8988T (cell line): ENCODE data around the gene SDCBP2.
A peak's percentile ranks its signal among the peaks of the same experiment; 100 is the strongest.

ENCODE experiments used
- DNase-seq: peaks from one replicate; pipeline ENCODE4 v3.0.0; 2011

The SDCBP2 gene

GRCh38 chr20:1310071-1310470 is 18.9 kb downstream of the SDCBP2 start:
- DNase-seq: no peak

- DNase-seq: no peak
These were observed 19.5 kb downstream of the SDCBP2 start for GRCh38 chr20:1309439-1309847.

- DNase-seq: no peak
These were observed 20.2 kb downstream of the SDCBP2 start for GRCh38 chr20:1308702-1309095.

GRCh38 chr20:1308067-1308701 is 20.8 kb downstream of the SDCBP2 start:
- DNase-seq: no peak

- DNase-seq: no peak
These were observed 21.4 kb downstream of the SDCBP2 start for GRCh38 chr20:1307571-1307971.

- no peak for DNase-seq
These were observed 21.8 kb downstream of the SDCBP2 start for GRCh38 chr20:1307171-1307570.

GRCh38 chr20:1306316-1307135 is 22.4 kb downstream of the SDCBP2 start:
- no peak for DNase-seq

GRCh38 chr20:1305712-1306111 is 23.2 kb downstream of the SDCBP2 start:
- no peak for DNase-seq

GRCh38 chr20:1304710-1305515 is 24.0 kb downstream of the SDCBP2 start:
- DNase-seq: no peak

- DNase-seq: no peak
These were observed 26.0 kb downstream of the SDCBP2 start for GRCh38 chr20:1302685-1303541.

- DNase-seq: no peak
These were observed 27.9 kb downstream of the SDCBP2 start for GRCh38 chr20:1301031-1301529.

GRCh38 chr20:1300083-1300840 is 28.7 kb downstream of the SDCBP2 start:
- no peak for DNase-seq

GRCh38 chr20:1299522-1299921 is 29.4 kb downstream of the SDCBP2 start:
- DNase-seq: peak; percentile 83

GRCh38 chr20:1298888-1299511 is 29.9 kb downstream of the SDCBP2 start:
- DNase-seq: no peak

- DNase-seq: no peak
These were observed 30.8 kb downstream of the SDCBP2 start for GRCh38 chr20:1298166-1298565.

- no peak for DNase-seq
These were observed 31.5 kb downstream of the SDCBP2 start for GRCh38 chr20:1297486-1297885.

- DNase-seq: no peak
These were observed 32.0 kb downstream of the SDCBP2 start for GRCh38 chr20:1296922-1297321.

GRCh38 chr20:1296117-1296610 is 32.8 kb downstream of the SDCBP2 start:
- DNase-seq: no peak

GRCh38 chr20:1295276-1295930 is 33.5 kb downstream of the SDCBP2 start:
- DNase-seq: no peak

GRCh38 chr20:1294497-1294896 is 34.4 kb downstream of the SDCBP2 start:
- DNase-seq: no peak
